Measurements from ENCODE around the gene NAAA. TPM values are rescaled to one million over a fixed set of nuclear protein-coding genes. Genes with fewer than 3 reads are reported as not detected.

NAAA gene
- total and polyA plus RNA-seq, 9 of the 15 experiments (the other 6 are each of a cell fraction or from before 2014, with no cell fraction given), result 1.3 to 7.9 (median 5.9) TPM

GRCh38 chr4:75892508-75892907 lies 48.3 kb downstream of the NAAA start:
- peak; percentile 89 for ATAC-seq
- POLR2A ChIA-PET, result no interaction called here
- no peak overlapping the region for H3K4me2 ChIP-seq (ENCODE audit: insufficient read depth, low read length)

More at GRCh38 chr4:75892508-75892907, 48.3 kb downstream of the NAAA start:
- H3K9ac ChIP-seq (ENCODE audit: insufficient read depth in 1 of 2, low read depth in 2 of 2, low read length in 2 of 2), result no peak overlapping the region
- CTCF ChIA-PET (ENCODE audit: low intra/inter-chr PET ratio), result no interaction called here
- TF ChIP-seq GTF2A2 (tag; IDR thresholded peaks at IDR 0.05), result no peak
- 0 out of 2 replicates have a peak, but pooled peaks have one; percentile 15 for TF ChIP-seq PKNOX1 (IDR thresholded peaks at IDR 0.05)
- TF ChIP-seq ZNF143 (CRISPR knock-in tag; IDR thresholded peaks at IDR 0.05), result no peak
- no peak for TF ChIP-seq TAF15 (IDR thresholded peaks at IDR 0.05; ENCODE audit: low read depth, low read length)
- no peak for TF ChIP-seq JUND (IDR thresholded peaks at IDR 0.05; ENCODE audit: borderline replicate concordance, low read depth, low read length)
- no peak for TF ChIP-seq JUND (tag; IDR thresholded peaks at IDR 0.05; ENCODE audit: borderline replicate concordance, low read depth, low read length)
- TF ChIP-seq CTCF (IDR thresholded peaks at IDR 0.05 in 2 of 3, conservative IDR thresholded peaks at IDR 0.05 in 1 of 3; ENCODE audit: insufficient read depth in 2 of 3, low read depth in 1 of 3, low read length in 3 of 3), result peak in 2 of 3 experiments; percentile 21 to 46; a peak in 2 of 6 replicates
- intact Hi-C loops (cut with micrococcal nuclease), result no loop called here
- no peaks in the 10 kb centered on the region for H3K4me1 ChIP-seq (replicated peaks in 1 of 2; ENCODE audit: control insufficient read depth in 2 of 2, insufficient read depth in 2 of 2, low read length in 2 of 2)
- DNase-seq (ENCODE audit: extremely low read depth in 1 of 4, low spot score in 3 of 4) (peak; percentile 16 to 57 (median 38)), FAIRE-seq (no peak)
- H3K27ac ChIP-seq (ENCODE audit: extremely low read depth, low read depth, low read length), result no peak overlapping the region
- 2% methylated on average over 3 of the region's 3 CpGs for WGBS (ENCODE audit: insufficient coverage, low coverage, missing lambda C conversion rate)
- in situ Hi-C loops (cut with MboI), result no loop called here
- no peaks in the 10 kb centered on the region for H4K20me1 ChIP-seq (replicated peaks; ENCODE audit: control insufficient read depth, insufficient read depth, low read length)
- peaks cover 25 to 32% of the 10 kb centered on the region in 2 experiments; a peak in 4 of 5 replicates for H3K27me3 ChIP-seq (ENCODE audit: control insufficient read depth in 2 of 2, insufficient read depth in 2 of 2, low read length in 2 of 2)
- no peaks in the 10 kb centered on the region for H3K9me1 ChIP-seq (ENCODE audit: control insufficient read depth, insufficient read depth, low read length)
- no peaks in the 10 kb centered on the region for H3K36me3 ChIP-seq (ENCODE audit: control insufficient read depth, insufficient read depth, low read length)
- no peak overlapping the region for H3K4me3 ChIP-seq
- no peaks in the 10 kb centered on the region for H3K9me3 ChIP-seq (replicated peaks; ENCODE audit: control insufficient read depth, insufficient read depth, low read depth, low read length)
- H3K79me2 ChIP-seq (ENCODE audit: control insufficient read depth, insufficient read depth, low read length), result no peaks in the 10 kb centered on the region
- no TSS peak for BruUV-seq (replicated peaks)
- H2AFZ ChIP-seq (ENCODE audit: low read depth, low read length), result no peak overlapping the region

Data from K562 (cell line).